Stimulated activated CD4-positive, alpha-beta T cell treated with anti-CD3 and anti-CD28 coated beads, Interleukin-1b, Interleukin-23, amount 100 ng/mL, for 24 hours (primary cell): ENCODE results near the gene SPESP1.

Experiments used
- DNase-seq, 4 experiments: peaks; one replicate each; pipeline ENCODE4 v3.0.0-alpha.2; 2020; ENCODE audit warnings: low read depth in 4 of 4, low spot score in 1 of 4

The SPESP1 gene

DNA sequence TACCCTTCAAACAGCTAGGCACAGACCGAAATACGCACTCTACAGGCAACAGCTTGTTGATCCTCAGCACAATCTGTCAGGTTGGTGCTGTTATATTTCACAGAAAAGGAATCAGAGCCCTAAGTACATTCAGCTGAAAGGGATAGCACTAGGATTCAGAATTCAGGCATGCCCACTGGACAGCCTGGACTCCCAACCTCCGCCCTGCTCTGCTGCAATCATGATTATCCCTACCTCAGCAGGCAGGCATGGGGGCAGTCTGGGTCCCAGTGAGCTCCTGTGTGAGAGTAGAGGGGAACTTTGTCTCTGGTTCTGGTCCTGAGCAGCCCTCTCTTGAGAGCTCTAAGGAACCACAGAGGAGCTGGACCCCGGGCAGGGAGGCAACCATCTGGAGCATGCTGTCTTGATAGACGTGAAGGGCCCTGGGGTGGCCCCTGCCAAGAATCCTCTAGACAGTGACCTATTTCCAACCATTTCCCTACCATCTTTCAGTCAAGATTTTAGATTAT lies 60.7 kb downstream of the SPESP1 start:
- DNase-seq: no peak

DNA sequence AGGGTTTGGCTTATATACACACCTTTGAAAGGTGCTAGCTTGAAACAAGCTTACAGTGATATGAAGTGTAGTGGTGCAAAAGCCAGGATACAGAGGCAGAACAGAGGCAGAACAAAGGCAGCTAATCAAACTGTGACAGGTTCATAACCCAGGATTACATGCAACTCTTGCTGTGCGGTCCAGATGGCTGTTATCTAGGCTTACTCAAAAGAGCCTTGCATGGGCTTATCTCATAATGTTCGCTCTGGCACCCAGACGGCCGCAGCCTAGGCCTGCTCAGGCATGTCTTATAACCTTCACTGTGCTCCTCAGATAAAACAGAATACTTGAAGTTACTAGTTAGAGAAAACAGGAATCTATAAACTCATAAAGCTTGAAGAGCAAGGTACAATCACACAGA lies 61.4 kb downstream of the SPESP1 start:
- no peak for DNase-seq

DNA sequence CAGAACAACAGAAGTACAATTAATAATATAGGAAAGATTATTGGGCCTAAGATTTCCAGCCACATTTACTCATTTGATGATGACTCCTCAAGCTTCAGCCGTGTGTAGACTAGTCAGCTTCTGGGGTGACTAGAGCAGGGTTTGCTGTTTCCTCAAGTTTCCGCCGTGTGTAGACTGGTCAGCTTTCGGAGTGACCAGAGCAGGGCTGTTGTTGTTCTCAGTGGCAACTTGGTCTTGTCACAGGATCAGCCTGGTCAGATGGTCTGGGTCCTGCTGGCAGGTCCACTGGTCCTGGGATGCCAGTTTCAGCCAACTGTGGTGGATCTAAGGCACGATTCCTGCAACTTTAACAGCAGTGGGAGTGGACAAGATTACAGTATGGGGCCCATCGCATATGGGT lies 62.4 kb downstream of the SPESP1 start:
- DNase-seq: no peak

DNA sequence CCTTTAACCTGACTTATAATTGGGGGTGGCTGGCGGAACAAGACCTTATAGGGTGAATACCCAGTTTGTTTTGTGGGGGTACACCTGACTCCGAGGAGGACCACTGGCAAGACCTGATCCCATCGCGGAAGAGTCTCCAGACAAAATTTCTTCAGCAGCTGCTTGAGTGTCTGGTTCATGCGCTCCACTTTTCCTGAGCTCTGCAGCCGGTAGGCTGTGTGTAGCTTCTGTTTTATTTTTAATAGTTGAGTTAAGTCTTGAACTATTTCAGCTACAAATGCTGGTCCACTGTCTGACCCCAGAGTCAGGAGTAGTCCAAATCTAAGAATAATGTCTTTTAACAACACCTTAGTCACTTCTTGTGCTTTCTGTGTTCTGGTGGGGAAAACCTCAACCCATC lies 63.0 kb downstream of the SPESP1 start:
- no peak for DNase-seq

DNA sequence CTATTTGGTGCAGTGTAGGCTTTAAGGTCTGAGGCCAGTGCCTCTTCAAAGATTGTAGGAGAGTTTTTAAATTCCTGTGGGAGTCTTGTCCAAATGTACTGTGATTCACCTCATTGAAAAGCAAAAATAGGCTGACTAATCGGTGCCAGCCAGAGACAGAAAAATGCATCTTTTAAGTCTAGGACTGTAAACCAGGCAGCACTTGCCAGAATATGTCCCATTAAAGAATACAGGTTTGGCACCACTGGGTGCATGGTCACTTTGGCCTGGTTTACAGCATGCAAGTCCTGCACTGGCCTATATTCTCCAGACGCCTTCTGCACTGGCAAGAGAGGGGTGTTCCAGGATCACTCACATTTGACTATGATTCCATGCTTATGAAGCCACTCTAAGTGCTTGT lies 63.8 kb downstream of the SPESP1 start:
- no peak for DNase-seq

DNA sequence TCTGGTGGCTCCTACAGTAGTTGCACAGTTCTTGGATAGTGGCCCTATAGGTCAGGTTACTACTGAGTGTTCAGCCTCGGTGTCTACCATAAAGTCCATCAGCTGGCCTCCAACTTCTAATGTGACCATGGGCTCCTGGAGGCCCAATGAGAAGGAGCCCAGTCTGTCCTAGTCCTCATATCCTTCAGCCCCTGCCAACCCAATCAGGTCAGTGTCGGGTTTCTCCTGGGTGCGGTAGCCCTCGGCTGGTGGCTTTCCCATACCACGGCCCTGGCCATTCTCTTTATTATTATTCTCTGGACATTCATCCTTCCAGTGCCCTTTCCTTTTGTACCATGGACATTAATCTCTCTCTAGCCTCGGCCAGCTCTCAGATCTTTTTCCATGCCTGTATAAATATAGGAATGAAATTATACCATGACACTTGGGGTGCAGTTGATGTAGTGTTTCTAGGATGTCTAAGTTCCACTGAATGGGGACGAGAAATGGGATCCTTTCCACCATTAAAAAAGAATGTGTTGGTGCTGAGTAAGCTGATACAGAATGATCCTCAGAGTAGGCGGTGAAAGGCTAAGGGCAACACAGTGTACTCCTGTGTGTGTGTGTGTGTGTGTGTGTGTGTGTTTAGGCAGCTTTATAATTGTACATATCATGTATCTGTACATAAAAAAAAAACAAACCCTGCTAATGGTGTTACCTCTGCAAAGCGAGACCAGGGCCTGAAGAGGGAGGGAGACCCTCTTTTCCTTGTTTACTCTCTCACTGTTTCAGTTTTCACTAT lies 64.8 kb downstream of the SPESP1 start:
- no peak for DNase-seq
